Type B pancreatic cell (in vitro differentiated cells): ENCODE data around the gene HKDC1. TPM values are rescaled to one million over a fixed set of nuclear protein-coding genes. Genes with fewer than 3 reads are reported as not detected.

Experiments used
- DNase-seq: peaks from one replicate; pipeline ENCODE4 v3.0.0; 2021; ENCODE audit warnings: mixed read lengths; ENCODE audit not compliant: unreplicated experiment; ENCODE audit errors: extremely low spot score
- H3K27ac Mint-ChIP-seq: 2 replicates; pipeline ENCODE4 v1.8.0; 2021; ENCODE audit warnings: mild to moderate bottlenecking, mixed read lengths
- H3K27me3 Mint-ChIP-seq: 2 replicates; pipeline ENCODE4 v1.8.0; 2021; ENCODE audit warnings: mixed read lengths
- H3K36me3 Mint-ChIP-seq: 2 replicates; pipeline ENCODE4 v1.8.0; 2021; ENCODE audit warnings: mixed read lengths
- H3K4me1 Mint-ChIP-seq: one replicate; pipeline ENCODE4 v1.8.0; 2021; ENCODE audit warnings: mixed read lengths; ENCODE audit not compliant: unreplicated experiment
- H3K4me3 Mint-ChIP-seq: 2 replicates; pipeline ENCODE4 v1.8.0; 2021; ENCODE audit warnings: mild to moderate bottlenecking, mixed read lengths
- H3K9me3 Mint-ChIP-seq: 2 replicates; pipeline ENCODE4 v1.8.0; 2021; ENCODE audit warnings: mixed read lengths
- total RNA-seq: library from RNA; stranded (reverse); gene quantifications from 2 replicates; pipeline ENCODE4 v1.2.1, GENCODE V29; 2021; ENCODE audit warnings: low replicate concordance
- TF ChIP-seq, protein P1 (sequence below): fragments of 200-600 bp; sonication (generic); conservative IDR thresholded peaks from 2 replicates; pipeline ENCODE4 v1.5.0; 2021; ENCODE audit warnings: antibody characterized with exemption, mild to moderate bottlenecking

Gene HKDC1
- total RNA-seq, 1 donor from 2014 or later = 2.4 TPM

DNA sequence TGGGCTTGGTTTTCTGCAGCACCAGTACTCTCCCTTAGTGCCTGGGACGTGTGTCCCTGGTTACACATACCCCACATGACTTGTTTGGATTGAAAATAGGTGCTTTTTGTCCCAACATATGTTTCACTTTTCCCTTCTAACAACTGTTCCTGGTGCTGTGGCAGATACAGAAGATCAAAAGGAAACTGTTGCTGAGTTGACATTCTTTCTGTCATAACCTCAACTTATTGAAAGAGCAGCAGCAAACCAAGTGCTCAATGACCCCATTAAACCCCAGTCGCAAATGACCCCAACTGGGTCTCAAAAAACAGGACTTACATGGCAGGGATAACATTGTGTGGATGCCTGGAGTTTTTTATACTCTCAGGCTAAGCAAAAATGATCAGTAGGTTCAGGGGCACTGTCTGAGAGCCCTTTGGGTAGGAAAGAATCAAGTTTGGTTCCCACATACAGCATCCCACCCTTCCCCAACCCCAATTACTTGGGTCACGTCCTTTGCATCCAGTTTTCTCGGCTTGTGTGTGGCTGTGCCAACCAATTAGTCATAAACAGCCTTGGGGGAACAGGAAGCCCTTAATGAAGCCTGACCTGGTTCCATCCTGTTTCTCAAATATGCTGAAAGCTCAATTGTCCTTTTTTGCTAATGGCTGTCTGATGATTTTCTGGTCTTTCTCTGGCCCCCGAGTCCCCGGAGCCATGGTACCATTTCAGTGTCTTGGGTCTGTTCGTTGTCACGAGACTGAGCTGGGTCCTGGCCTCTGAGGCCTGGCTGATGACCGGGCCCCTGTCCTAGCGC lies 4.9 kb downstream of the HKDC1 start:
- H3K4me1 Mint-ChIP-seq = peaks cover 16% of the 10 kb centered on the region
- H3K36me3 Mint-ChIP-seq = no peaks in the 10 kb centered on the region
- peaks cover 7% of the 10 kb centered on the region for H3K27me3 Mint-ChIP-seq
- DNase-seq = no peak
- peak overlapping the region; percentile 16 for H3K27ac Mint-ChIP-seq
- TF ChIP-seq, protein P1, sequence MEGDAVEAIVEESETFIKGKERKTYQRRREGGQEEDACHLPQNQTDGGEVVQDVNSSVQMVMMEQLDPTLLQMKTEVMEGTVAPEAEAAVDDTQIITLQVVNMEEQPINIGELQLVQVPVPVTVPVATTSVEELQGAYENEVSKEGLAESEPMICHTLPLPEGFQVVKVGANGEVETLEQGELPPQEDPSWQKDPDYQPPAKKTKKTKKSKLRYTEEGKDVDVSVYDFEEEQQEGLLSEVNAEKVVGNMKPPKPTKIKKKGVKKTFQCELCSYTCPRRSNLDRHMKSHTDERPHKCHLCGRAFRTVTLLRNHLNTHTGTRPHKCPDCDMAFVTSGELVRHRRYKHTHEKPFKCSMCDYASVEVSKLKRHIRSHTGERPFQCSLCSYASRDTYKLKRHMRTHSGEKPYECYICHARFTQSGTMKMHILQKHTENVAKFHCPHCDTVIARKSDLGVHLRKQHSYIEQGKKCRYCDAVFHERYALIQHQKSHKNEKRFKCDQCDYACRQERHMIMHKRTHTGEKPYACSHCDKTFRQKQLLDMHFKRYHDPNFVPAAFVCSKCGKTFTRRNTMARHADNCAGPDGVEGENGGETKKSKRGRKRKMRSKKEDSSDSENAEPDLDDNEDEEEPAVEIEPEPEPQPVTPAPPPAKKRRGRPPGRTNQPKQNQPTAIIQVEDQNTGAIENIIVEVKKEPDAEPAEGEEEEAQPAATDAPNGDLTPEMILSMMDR = no peak
- H3K9me3 Mint-ChIP-seq = no peaks in the 10 kb centered on the region
- H3K4me3 Mint-ChIP-seq = no peak overlapping the region

DNA sequence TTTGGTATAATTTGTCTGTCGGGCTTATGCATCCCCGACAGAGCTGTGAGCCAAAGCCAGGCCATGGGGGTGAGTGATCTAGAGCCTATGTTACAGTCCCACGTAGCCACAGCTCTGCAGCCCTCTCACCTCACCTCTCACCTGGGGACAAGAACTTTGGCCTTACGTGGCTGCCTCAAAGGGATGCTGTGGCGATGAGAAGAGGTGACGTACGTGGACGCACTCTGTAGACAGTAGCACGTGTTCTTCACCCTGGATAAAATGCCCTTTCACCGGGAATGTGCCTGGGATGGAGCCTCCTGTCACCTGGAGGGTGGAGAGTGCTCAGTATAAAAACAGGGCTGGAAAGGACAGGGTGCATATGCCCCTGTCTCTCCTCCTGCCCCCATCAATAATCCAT lies 5.5 kb downstream of the HKDC1 start:
- Mint-ChIP-seq H3K4me1 (peaks cover 11% of the 10 kb centered on the region), H3K27me3 (peaks cover 3% of the 10 kb centered on the region), H3K27ac (no peak overlapping the region), H3K36me3 (no peaks in the 10 kb centered on the region), H3K9me3 (no peaks in the 10 kb centered on the region), H3K4me3 (no peak overlapping the region)
- TF ChIP-seq, protein P1 = no peak
- no peak for DNase-seq

DNA sequence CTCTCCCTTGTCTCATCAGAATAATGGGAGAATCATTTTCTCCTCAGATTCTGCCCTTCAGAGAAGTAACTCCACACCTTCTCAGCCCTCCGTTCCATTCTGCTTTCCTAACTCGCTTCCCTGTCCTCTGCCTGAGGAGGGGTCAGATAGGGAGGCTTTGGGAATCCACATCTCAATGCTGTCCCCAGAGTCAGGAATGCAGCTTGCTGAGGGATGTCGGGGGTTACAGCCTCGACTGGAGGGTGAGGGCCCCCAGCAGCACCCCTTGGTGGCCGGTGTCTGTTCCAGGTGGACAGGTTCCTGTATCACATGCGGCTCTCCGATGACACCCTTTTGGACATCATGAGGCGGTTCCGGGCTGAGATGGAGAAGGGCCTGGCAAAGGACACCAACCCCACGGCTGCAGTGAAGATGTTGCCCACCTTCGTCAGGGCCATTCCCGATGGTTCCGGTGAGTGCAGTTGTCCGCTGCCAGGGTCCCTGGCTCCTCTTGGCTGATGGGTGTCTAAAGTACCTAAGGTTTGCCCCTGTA lies 6.9 kb downstream of the HKDC1 start:
- Mint-ChIP-seq H3K27me3 (peaks cover 6% of the 10 kb centered on the region), H3K4me1 (peaks cover 11% of the 10 kb centered on the region), H3K36me3 (no peaks in the 10 kb centered on the region), H3K9me3 (no peaks in the 10 kb centered on the region), H3K27ac (no peak overlapping the region), H3K4me3 (no peak overlapping the region)
- DNase-seq = no peak
- TF ChIP-seq, protein P1 = no peak

DNA sequence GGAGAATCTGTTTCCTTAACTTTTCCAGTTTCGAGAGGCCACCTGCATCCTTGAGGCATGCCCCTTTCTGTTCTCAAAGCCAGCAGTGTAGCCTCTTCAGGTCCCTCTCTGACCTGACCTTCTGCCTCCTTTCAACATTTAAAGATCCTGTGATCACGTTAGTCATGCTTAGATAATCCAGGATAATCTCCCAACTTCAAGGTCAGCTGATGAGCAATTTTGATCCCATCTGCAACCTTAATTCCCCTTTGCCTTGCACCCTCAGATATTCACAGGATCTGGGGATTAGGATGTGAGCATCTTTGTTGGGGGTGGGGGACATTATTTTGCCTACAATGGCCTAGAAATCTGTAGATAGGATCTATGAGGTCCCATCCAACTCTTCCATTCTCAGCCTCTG lies 8.0 kb downstream of the HKDC1 start:
- peaks cover 19% of the 10 kb centered on the region for H3K4me1 Mint-ChIP-seq
- no peaks in the 10 kb centered on the region for H3K36me3 Mint-ChIP-seq
- TF ChIP-seq, protein P1 = no peak
- DNase-seq = no peak
- no peak overlapping the region for H3K27ac Mint-ChIP-seq
- H3K9me3 Mint-ChIP-seq = no peaks in the 10 kb centered on the region
- peaks cover 9% of the 10 kb centered on the region for H3K27me3 Mint-ChIP-seq
- no peak overlapping the region for H3K4me3 Mint-ChIP-seq

DNA sequence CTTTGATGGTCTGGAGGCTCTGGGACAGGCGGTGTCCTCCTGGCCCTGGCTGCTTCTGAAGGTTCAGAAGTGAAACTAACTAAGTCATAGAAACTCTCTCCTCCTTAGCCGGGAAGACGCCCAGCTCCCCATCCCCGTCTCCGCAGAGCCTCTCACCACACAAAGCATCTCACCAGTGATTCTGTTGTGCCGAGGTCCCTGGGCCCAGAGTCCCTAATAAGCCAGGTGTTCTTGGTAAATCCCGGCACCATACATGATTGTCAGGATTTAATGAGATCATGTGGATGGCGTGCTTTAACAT lies 9.4 kb downstream of the HKDC1 start:
- H3K27me3 Mint-ChIP-seq = peaks cover 9% of the 10 kb centered on the region
- no peaks in the 10 kb centered on the region for H3K9me3 Mint-ChIP-seq
- TF ChIP-seq, protein P1 = no peak
- no peak overlapping the region for H3K4me3 Mint-ChIP-seq
- no peaks in the 10 kb centered on the region for H3K36me3 Mint-ChIP-seq
- DNase-seq = no peak
- H3K4me1 Mint-ChIP-seq = peaks cover 21% of the 10 kb centered on the region
- H3K27ac Mint-ChIP-seq = no peak overlapping the region
